ENCODE results near the gene TMEM198.

TMEM198 gene

GRCh38 chr2:219496825-219497494, 46.9 kb upstream of the TMEM198 start:
- H3K27me3 ChIP-seq (ENCODE audit: insufficient read depth, poor library complexity, severe bottlenecking) = peaks cover 29% of the 10 kb centered on the region
- peaks cover 12% of the 10 kb centered on the region for H3K36me3 ChIP-seq (ENCODE audit: low read depth)
- ATAC-seq (ENCODE audit: low read depth) = no peak
- H3K4me3 ChIP-seq (ENCODE audit: severe bottlenecking) = no peak overlapping the region
- TF ChIP-seq CTCF (IDR thresholded peaks at IDR 0.05; ENCODE audit: poor library complexity, severe bottlenecking) = no peak
- no peaks in the 10 kb centered on the region for H3K4me1 ChIP-seq (ENCODE audit: insufficient read depth, poor library complexity, severe bottlenecking)
- DNase-seq (ENCODE audit: low spot score) = no peak
- H3K9me3 ChIP-seq (ENCODE audit: severe bottlenecking) = no peaks in the 10 kb centered on the region
- no peak overlapping the region for H3K27ac ChIP-seq (ENCODE audit: poor library complexity, severe bottlenecking)

GRCh38 chr2:219497495-219498279, 46.1 kb upstream of the TMEM198 start:
- Histone ChIP-seq H3K4me3 (ENCODE audit: severe bottlenecking) (peak overlapping the region; percentile 52), H3K9me3 (ENCODE audit: severe bottlenecking) (no peaks in the 10 kb centered on the region), H3K27ac (ENCODE audit: poor library complexity, severe bottlenecking) (peak overlapping the region; percentile 61), H3K27me3 (ENCODE audit: insufficient read depth, poor library complexity, severe bottlenecking) (peaks cover 29% of the 10 kb centered on the region), H3K36me3 (ENCODE audit: low read depth) (peaks cover 19% of the 10 kb centered on the region), H3K4me1 (ENCODE audit: insufficient read depth, poor library complexity, severe bottlenecking) (no peaks in the 10 kb centered on the region)
- ATAC-seq (ENCODE audit: low read depth) (peak; percentile 67), DNase-seq (ENCODE audit: low spot score) (peak; percentile 85)
- TF ChIP-seq CTCF (IDR thresholded peaks at IDR 0.05; ENCODE audit: poor library complexity, severe bottlenecking) = no peak

GRCh38 chr2:219498280-219499057, 45.4 kb upstream of the TMEM198 start, which contains the start of gene GMPPA:
TSS of gene GMPPA (plus strand) at chr2:219498891. CDS start at chr2:219499976, 1,085 bp downstream.
- no peaks in the 10 kb centered on the region for H3K4me1 ChIP-seq (ENCODE audit: insufficient read depth, poor library complexity, severe bottlenecking)
- H3K9me3 ChIP-seq (ENCODE audit: severe bottlenecking) = no peaks in the 10 kb centered on the region
- peaks cover 29% of the 10 kb centered on the region for H3K27me3 ChIP-seq (ENCODE audit: insufficient read depth, poor library complexity, severe bottlenecking)
- peak; percentile 94 for DNase-seq (ENCODE audit: low spot score)
- ATAC-seq (ENCODE audit: low read depth) = peak; percentile 83
- peak; percentile 7 for TF ChIP-seq CTCF (IDR thresholded peaks at IDR 0.05; ENCODE audit: poor library complexity, severe bottlenecking)
- peak within 1 kb of the TSS; percentile 61 for H3K27ac ChIP-seq (ENCODE audit: poor library complexity, severe bottlenecking)
- H3K36me3 ChIP-seq (ENCODE audit: low read depth) = peaks cover 25% of the 10 kb centered on the region
- H3K4me3 ChIP-seq (ENCODE audit: severe bottlenecking) = peak within 1 kb of the TSS; percentile 52

- no peaks in the 10 kb centered on the region for H3K9me3 ChIP-seq (ENCODE audit: severe bottlenecking)
- H3K4me3 ChIP-seq (ENCODE audit: severe bottlenecking) = peak overlapping the region; percentile 52
- peaks cover 29% of the 10 kb centered on the region for H3K27me3 ChIP-seq (ENCODE audit: insufficient read depth, poor library complexity, severe bottlenecking)
- H3K36me3 ChIP-seq (ENCODE audit: low read depth) = peaks cover 25% of the 10 kb centered on the region
- H3K4me1 ChIP-seq (ENCODE audit: insufficient read depth, poor library complexity, severe bottlenecking) = no peaks in the 10 kb centered on the region
- peak overlapping the region; percentile 61 for H3K27ac ChIP-seq (ENCODE audit: poor library complexity, severe bottlenecking)
- TF ChIP-seq CTCF (IDR thresholded peaks at IDR 0.05; ENCODE audit: poor library complexity, severe bottlenecking) = no peak
- ATAC-seq (ENCODE audit: low read depth) (no peak), DNase-seq (ENCODE audit: low spot score) (no peak)
Measured at GRCh38 chr2:219499058-219499307, 44.8 kb upstream of the TMEM198 start.
